ENCODE results near the gene ABCG5. TPM values are rescaled to one million over a fixed set of nuclear protein-coding genes. Genes with fewer than 3 reads are reported as not detected.
A peak's percentile ranks its signal among the peaks of the same experiment; 100 is the strongest.

Gene ABCG5
- total RNA-seq (under 1 TPM in 1 of 6 donors, not detected in 5; 0.06 TPM), polyA plus RNA-seq (not detected)

- Histone ChIP-seq H3K36me3 (no peaks in the 10 kb centered on the region), H3K4me1 (no peaks in the 10 kb centered on the region), H3K27me3 (no peaks in the 10 kb centered on the region), H3K27ac (no peak within 1 kb of the TSS), H3K9me3 (no peaks in the 10 kb centered on the region), H3K4me3 (no peak within 1 kb of the TSS)
- no peak for TF ChIP-seq CTCF (IDR thresholded peaks at IDR 0.05)
- FAIRE-seq (no peak), DNase-seq (no peak), ATAC-seq (no peak)
- intact Hi-C loops (cut with DNase I): no loop called here
- 66 to 69% methylated on average over 20 of the region's 20 CpGs for WGBS, 2 donors
Measured at GRCh38 chr2:43838560-43839267, at the start of gene ABCG5, which contains the start of gene ABCG8. Gene ABCG5, minus strand, starts transcription at chr2:43838839. Its CDS starts 160 bp downstream, at chr2:43838679. Gene ABCG8, plus strand, starts transcription at chr2:43838971. Its CDS starts 83 bp downstream, at chr2:43839054.

- H3K4me1 ChIP-seq: peaks cover 6 to 22% (median 18%) of the 10 kb centered on the region in 3 donors
- TF ChIP-seq CTCF (IDR thresholded peaks at IDR 0.05): no peak
- H3K36me3 ChIP-seq: peaks cover 0 to 33% (median 0%) of the 10 kb centered on the region in 3 donors
- H3K4me3 ChIP-seq: no peak overlapping the region
- intact Hi-C loops (cut with DNase I): no loop called here
- WGBS, 2 donors: 57 to 71% methylated on average over 7 of the region's 7 CpGs
- H3K27me3 ChIP-seq: no peaks in the 10 kb centered on the region
- H3K27ac ChIP-seq: no peak overlapping the region
- H3K9me3 ChIP-seq: no peaks in the 10 kb centered on the region
- DNase-seq: peak in 3 of 6 donors; percentile 39 to 56 (median 51)
- no peak for FAIRE-seq
- peak in 2 of 4 donors; percentile 35 to 52 for ATAC-seq
Measured at GRCh38 chr2:43887176-43887575, 48.5 kb upstream of the ABCG5 start.

- no peak for DNase-seq
- no peak for FAIRE-seq
- Histone ChIP-seq H3K27ac (peak overlapping the region in 2 of 4 donors; percentile 51 to 73), H3K36me3 (peaks cover 0 to 21% (median 0%) of the 10 kb centered on the region in 3 donors), H3K4me3 (no peak overlapping the region), H3K27me3 (no peaks in the 10 kb centered on the region), H3K9me3 (no peaks in the 10 kb centered on the region), H3K4me1 (peaks cover 6 to 34% (median 23%) of the 10 kb centered on the region in 3 donors)
- 26 to 36% methylated on average over 7 of the region's 7 CpGs for WGBS, 2 donors
- intact Hi-C loops (cut with DNase I): no loop called here
- peak in 3 of 4 donors; percentile 6 to 28 (median 20) for ATAC-seq
- TF ChIP-seq CTCF (IDR thresholded peaks at IDR 0.05): no peak
Measured at GRCh38 chr2:43885132-43885632, 46.5 kb upstream of the ABCG5 start.

- intact Hi-C loops (cut with DNase I): no loop called here
- H3K4me1 ChIP-seq: peaks cover 6 to 34% (median 23%) of the 10 kb centered on the region in 3 donors
- peaks cover 0 to 17% (median 0%) of the 10 kb centered on the region in 3 donors for H3K36me3 ChIP-seq
- H3K27ac ChIP-seq: peak overlapping the region in 2 of 4 donors; percentile 51 to 73
- H3K27me3 ChIP-seq: no peaks in the 10 kb centered on the region
- DNase-seq (no peak), FAIRE-seq (no peak), ATAC-seq (peak; percentile 44 to 66 (median 57))
- 13 to 16% methylated on average over 5 of the region's 5 CpGs for WGBS, 2 donors
- peak overlapping the region in 1 of 4 donors; percentile 19 for H3K4me3 ChIP-seq
- no peaks in the 10 kb centered on the region for H3K9me3 ChIP-seq
- no peak for TF ChIP-seq CTCF (IDR thresholded peaks at IDR 0.05)
Measured at GRCh38 chr2:43884689-43885088, 46.0 kb upstream of the ABCG5 start.
